Osteocyte (in vitro differentiated cells): Measurements from ENCODE around the gene RTP5. TPM values are rescaled to one million over a fixed set of nuclear protein-coding genes. Genes with fewer than 3 reads are reported as not detected.

Experiments used
- DNase-seq: peaks from one replicate; pipeline ENCODE4 v3.0.0; 2021; ENCODE audit warnings: mixed read lengths; ENCODE audit not compliant: unreplicated experiment; ENCODE audit errors: extremely low spot score
- H3K27ac Mint-ChIP-seq: one replicate; pipeline ENCODE4 v1.8.0; 2021; ENCODE audit warnings: mild to moderate bottlenecking, mixed read lengths; ENCODE audit not compliant: unreplicated experiment
- H3K27me3 Mint-ChIP-seq: one replicate; pipeline ENCODE4 v1.8.0; 2021; ENCODE audit warnings: mixed read lengths; ENCODE audit not compliant: unreplicated experiment
- H3K36me3 Mint-ChIP-seq: one replicate; pipeline ENCODE4 v1.8.0; 2021; ENCODE audit warnings: mixed read lengths; ENCODE audit not compliant: unreplicated experiment
- H3K4me1 Mint-ChIP-seq: one replicate; pipeline ENCODE4 v1.8.0; 2021; ENCODE audit warnings: mixed read lengths; ENCODE audit not compliant: unreplicated experiment
- H3K4me3 Mint-ChIP-seq: one replicate; pipeline ENCODE4 v1.8.0; 2021; ENCODE audit warnings: mild to moderate bottlenecking, moderate library complexity, mixed read lengths; ENCODE audit not compliant: unreplicated experiment
- H3K9me3 Mint-ChIP-seq: one replicate; pipeline ENCODE4 v1.8.0; 2021; ENCODE audit warnings: mixed read lengths; ENCODE audit not compliant: unreplicated experiment
- total RNA-seq: library from RNA; stranded (reverse); gene quantifications from 2 replicates; pipeline ENCODE4 v1.2.1, GENCODE V29; 2021
- TF ChIP-seq, protein P1 (sequence below): fragments of 200-600 bp; sonication (generic); IDR thresholded peaks from 2 replicates; pipeline ENCODE4 v1.5.0; 2021; ENCODE audit warnings: antibody characterized with exemption, mild to moderate bottlenecking, moderate library complexity

Gene RTP5
- total RNA-seq, 1 donor from 2014 or later: not detected

DNA sequence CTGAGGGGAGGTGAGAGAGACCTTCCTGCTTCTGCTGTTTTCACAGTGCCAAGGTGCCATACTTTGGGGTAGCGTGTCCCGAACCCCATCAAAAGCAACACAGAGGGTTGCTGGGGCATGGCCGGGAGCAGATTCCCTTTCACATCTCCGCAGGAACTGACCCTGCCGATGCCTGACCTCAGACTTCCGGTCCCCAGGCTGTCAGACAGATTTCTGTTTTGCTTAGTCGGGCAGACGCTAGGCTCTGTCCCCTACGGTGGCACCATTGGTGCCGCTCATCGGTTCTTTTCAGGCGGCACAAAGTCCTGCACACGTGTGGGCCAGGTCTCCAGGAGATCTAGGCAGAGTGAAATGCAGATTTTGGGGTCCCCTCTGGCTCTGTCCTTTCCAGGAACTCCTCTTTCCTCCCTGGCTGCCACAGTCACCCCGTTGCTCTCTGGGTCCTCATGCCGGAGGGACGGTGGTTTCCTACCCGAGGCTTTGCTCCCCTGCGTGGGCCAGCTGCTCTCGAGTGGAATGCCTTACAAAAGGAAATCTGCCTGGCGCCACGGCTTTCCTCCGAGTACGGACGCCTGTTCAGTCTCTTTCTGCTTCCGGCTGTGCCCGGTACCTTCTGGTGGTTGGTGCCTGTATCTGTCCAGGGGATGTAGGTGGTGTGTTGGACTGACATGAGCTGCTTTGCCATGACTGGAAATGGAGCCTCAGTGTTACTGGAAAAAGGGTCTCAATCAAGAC, 39.3 kb downstream of the RTP5 start:
- Mint-ChIP-seq H3K27ac (no peak overlapping the region), H3K27me3 (no peaks in the 10 kb centered on the region), H3K4me1 (no peaks in the 10 kb centered on the region), H3K4me3 (no peak overlapping the region), H3K36me3 (peaks cover 4% of the 10 kb centered on the region), H3K9me3 (peaks cover 19% of the 10 kb centered on the region)
- TF ChIP-seq, protein P1, sequence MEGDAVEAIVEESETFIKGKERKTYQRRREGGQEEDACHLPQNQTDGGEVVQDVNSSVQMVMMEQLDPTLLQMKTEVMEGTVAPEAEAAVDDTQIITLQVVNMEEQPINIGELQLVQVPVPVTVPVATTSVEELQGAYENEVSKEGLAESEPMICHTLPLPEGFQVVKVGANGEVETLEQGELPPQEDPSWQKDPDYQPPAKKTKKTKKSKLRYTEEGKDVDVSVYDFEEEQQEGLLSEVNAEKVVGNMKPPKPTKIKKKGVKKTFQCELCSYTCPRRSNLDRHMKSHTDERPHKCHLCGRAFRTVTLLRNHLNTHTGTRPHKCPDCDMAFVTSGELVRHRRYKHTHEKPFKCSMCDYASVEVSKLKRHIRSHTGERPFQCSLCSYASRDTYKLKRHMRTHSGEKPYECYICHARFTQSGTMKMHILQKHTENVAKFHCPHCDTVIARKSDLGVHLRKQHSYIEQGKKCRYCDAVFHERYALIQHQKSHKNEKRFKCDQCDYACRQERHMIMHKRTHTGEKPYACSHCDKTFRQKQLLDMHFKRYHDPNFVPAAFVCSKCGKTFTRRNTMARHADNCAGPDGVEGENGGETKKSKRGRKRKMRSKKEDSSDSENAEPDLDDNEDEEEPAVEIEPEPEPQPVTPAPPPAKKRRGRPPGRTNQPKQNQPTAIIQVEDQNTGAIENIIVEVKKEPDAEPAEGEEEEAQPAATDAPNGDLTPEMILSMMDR: no peak
- no peak for DNase-seq

DNA sequence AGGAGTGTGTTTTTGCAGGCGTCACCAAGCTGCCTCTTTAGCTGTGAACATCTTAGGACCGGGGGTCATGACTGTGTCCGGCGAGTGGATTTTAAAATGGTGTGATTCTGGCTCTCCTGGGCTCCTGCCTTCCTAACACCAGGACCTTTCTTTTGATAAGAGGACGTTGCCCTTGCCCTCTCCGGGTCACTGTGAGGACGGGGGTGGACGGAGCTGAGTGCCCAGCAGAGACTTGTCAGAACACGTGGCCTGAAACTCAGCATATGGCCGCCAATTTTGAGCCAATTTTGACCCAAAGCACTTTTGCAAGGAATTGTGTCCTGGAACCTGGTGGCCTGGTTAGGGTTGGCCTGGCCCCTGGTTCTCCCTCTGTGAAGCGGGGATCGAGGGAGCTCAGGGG, 40.2 kb downstream of the RTP5 start:
- Mint-ChIP-seq H3K27ac (no peak overlapping the region), H3K9me3 (peaks cover 19% of the 10 kb centered on the region), H3K36me3 (peaks cover 4% of the 10 kb centered on the region), H3K4me3 (no peak overlapping the region), H3K4me1 (no peaks in the 10 kb centered on the region), H3K27me3 (no peaks in the 10 kb centered on the region)
- TF ChIP-seq, protein P1: no peak
- no peak for DNase-seq

DNA sequence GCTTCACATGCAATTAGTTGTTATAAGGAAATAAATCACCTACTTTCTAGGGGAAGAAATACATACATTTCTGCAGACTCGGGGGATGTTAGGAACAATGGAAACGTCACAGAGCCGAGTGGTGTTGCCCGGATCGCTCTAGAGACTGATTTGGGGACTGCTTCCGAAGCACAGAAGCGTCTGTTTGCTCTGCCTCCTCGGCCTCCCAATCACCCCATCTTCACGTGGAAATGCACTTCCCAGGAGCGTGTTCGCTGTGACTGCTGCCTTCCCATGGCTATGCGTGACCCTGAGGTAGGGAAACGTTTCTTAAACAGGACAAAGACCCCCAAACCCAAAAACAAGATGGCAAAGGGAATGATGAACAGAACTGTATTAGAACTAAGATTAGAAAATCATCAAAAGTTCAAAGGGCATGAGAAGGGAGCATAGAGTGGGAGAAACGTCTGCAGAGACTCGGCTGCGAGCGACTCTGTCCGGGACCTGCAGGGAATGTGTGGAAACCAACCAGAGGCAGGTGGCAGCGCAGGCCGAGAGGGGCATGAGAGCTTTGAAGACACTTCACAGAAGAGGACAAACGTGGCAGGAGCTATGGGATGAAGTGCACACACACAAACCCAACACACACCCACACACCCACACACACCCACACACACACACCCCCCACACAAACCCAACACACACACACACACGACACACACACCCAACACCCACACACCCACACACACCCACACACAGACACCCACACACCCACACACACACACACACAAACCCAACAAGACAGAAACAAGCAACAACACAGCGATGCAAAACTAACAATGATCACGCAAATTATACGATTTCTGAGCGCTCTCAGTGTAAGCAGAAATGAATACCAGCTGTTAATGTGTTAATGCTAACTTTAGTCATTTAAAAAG, 41.3 kb downstream of the RTP5 start:
- no peak overlapping the region for H3K4me3 Mint-ChIP-seq
- TF ChIP-seq, protein P1: no peak
- H3K9me3 Mint-ChIP-seq: peaks cover 24% of the 10 kb centered on the region
- H3K4me1 Mint-ChIP-seq: no peaks in the 10 kb centered on the region
- DNase-seq: no peak
- peaks cover 4% of the 10 kb centered on the region for H3K27me3 Mint-ChIP-seq
- H3K36me3 Mint-ChIP-seq: peaks cover 4% of the 10 kb centered on the region
- no peak overlapping the region for H3K27ac Mint-ChIP-seq

DNA sequence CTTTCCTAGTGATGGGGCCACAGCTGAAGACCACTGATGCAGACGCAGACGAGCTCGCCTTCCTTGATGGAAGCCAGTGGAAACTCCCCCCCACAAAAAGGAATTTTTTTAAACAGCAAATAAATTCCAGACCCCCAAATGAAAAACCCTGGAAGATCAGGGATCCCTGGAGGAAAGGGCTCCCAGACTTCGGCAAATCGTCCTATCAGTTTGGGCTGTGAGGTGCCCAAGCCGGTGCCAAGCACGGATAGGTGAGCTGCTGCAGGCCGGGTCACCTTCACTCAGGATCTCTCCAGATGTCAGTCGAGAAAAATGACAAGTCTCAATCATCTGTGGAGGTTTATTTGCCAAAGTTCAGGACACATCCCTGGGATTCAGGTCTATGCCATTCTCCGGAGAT, 42.0 kb downstream of the RTP5 start:
- Mint-ChIP-seq H3K36me3 (peaks cover 4% of the 10 kb centered on the region), H3K27me3 (peaks cover 9% of the 10 kb centered on the region), H3K4me3 (no peak overlapping the region), H3K27ac (no peak overlapping the region), H3K9me3 (peaks cover 30% of the 10 kb centered on the region), H3K4me1 (no peaks in the 10 kb centered on the region)
- TF ChIP-seq, protein P1: no peak
- DNase-seq: no peak

DNA sequence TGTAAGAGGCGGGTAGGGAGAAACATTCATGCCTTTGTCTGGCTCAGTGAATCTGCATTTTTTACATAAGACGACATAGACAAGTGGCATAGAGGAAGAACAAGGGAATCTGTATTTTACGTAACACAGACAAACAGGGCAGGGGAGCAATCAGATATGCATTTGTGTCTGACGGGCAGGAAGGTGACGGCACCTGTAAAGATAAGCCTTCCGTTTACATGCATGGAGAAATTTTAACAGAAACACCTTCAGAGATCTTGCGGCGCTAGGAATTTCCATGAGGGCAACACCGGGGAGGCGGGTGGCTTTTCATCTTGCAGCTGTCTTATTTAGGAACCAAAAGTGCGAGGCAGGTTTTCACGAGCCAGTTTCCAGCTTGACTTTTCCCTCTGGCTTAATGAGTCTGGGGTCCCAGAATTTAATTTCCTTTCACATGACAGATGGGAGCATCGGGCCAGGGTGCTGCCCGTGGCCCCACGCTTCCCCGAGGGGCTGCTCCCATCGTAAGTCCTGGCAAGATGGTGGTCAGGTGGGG, 42.6 kb downstream of the RTP5 start:
- H3K4me1 Mint-ChIP-seq: no peaks in the 10 kb centered on the region
- H3K36me3 Mint-ChIP-seq: peaks cover 4% of the 10 kb centered on the region
- H3K27me3 Mint-ChIP-seq: peaks cover 13% of the 10 kb centered on the region
- no peak overlapping the region for H3K4me3 Mint-ChIP-seq
- H3K9me3 Mint-ChIP-seq: peaks cover 30% of the 10 kb centered on the region
- TF ChIP-seq, protein P1: no peak
- no peak for DNase-seq
- no peak overlapping the region for H3K27ac Mint-ChIP-seq
